ENCODE measurements around the gene MID1. TPM values are rescaled to one million over a fixed set of nuclear protein-coding genes. Genes with fewer than 3 reads are reported as not detected.
A peak's percentile ranks its signal among the peaks of the same experiment; 100 is the strongest.

Gene MID1
- under 1 TPM; 0.28 to 0.70 TPM for total RNA-seq

GRCh38 chrX:10620121-10620699 is at the start of gene MID1:
MID1 (minus strand) TSS chrX:10620585; CDS start chrX:10567547, 53,038 bp downstream.
- peaks cover 53% of the 10 kb centered on the region for H3K27me3 Mint-ChIP-seq
- H3K9me3 Mint-ChIP-seq: no peaks in the 10 kb centered on the region
- peak within 1 kb of the TSS; percentile 70 for H3K4me3 Mint-ChIP-seq
- DNase-seq: no peak
- no peak within 1 kb of the TSS for H3K27ac Mint-ChIP-seq
- peaks cover 7% of the 10 kb centered on the region for H3K4me1 Mint-ChIP-seq
- no peaks in the 10 kb centered on the region for H3K36me3 Mint-ChIP-seq

- H3K9me3 Mint-ChIP-seq: no peaks in the 10 kb centered on the region
- H3K27me3 Mint-ChIP-seq: no peaks in the 10 kb centered on the region
- H3K36me3 Mint-ChIP-seq: no peaks in the 10 kb centered on the region
- H3K4me3 Mint-ChIP-seq: no peak overlapping the region
- H3K27ac Mint-ChIP-seq: no peak overlapping the region
- H3K4me1 Mint-ChIP-seq: no peaks in the 10 kb centered on the region
- no peak for DNase-seq
Measured at GRCh38 chrX:10667143-10667542, 46.8 kb upstream of the MID1 start.

GRCh38 chrX:10666102-10666501 is 45.7 kb upstream of the MID1 start:
- H3K36me3 Mint-ChIP-seq: no peaks in the 10 kb centered on the region
- H3K4me1 Mint-ChIP-seq: no peaks in the 10 kb centered on the region
- H3K27ac Mint-ChIP-seq: no peak overlapping the region
- DNase-seq: no peak
- no peaks in the 10 kb centered on the region for H3K9me3 Mint-ChIP-seq
- H3K27me3 Mint-ChIP-seq: no peaks in the 10 kb centered on the region
- H3K4me3 Mint-ChIP-seq: no peak overlapping the region

GRCh38 chrX:10665681-10666080 is 45.3 kb upstream of the MID1 start:
- no peak overlapping the region for H3K27ac Mint-ChIP-seq
- no peaks in the 10 kb centered on the region for H3K36me3 Mint-ChIP-seq
- H3K9me3 Mint-ChIP-seq: no peaks in the 10 kb centered on the region
- H3K4me1 Mint-ChIP-seq: no peaks in the 10 kb centered on the region
- H3K27me3 Mint-ChIP-seq: no peaks in the 10 kb centered on the region
- no peak overlapping the region for H3K4me3 Mint-ChIP-seq
- DNase-seq: no peak

- Mint-ChIP-seq H3K4me3 (no peak overlapping the region), H3K9me3 (no peaks in the 10 kb centered on the region), H3K27me3 (no peaks in the 10 kb centered on the region), H3K4me1 (no peaks in the 10 kb centered on the region), H3K36me3 (no peaks in the 10 kb centered on the region), H3K27ac (no peak overlapping the region)
- DNase-seq: no peak
Measured at GRCh38 chrX:10660171-10660570, 39.8 kb upstream of the MID1 start.

GRCh38 chrX:10656214-10656613 is 35.8 kb upstream of the MID1 start:
- Mint-ChIP-seq H3K36me3 (no peaks in the 10 kb centered on the region), H3K27ac (no peak overlapping the region), H3K4me1 (no peaks in the 10 kb centered on the region), H3K9me3 (no peaks in the 10 kb centered on the region), H3K27me3 (no peaks in the 10 kb centered on the region), H3K4me3 (no peak overlapping the region)
- no peak for DNase-seq

- no peak for DNase-seq
- no peaks in the 10 kb centered on the region for H3K4me1 Mint-ChIP-seq
- no peak overlapping the region for H3K4me3 Mint-ChIP-seq
- no peaks in the 10 kb centered on the region for H3K9me3 Mint-ChIP-seq
- no peaks in the 10 kb centered on the region for H3K27me3 Mint-ChIP-seq
- no peak overlapping the region for H3K27ac Mint-ChIP-seq
- no peaks in the 10 kb centered on the region for H3K36me3 Mint-ChIP-seq
Measured at GRCh38 chrX:10654960-10655359, 34.6 kb upstream of the MID1 start.

GRCh38 chrX:10653302-10653701 is 32.9 kb upstream of the MID1 start:
- no peaks in the 10 kb centered on the region for H3K27me3 Mint-ChIP-seq
- H3K9me3 Mint-ChIP-seq: no peaks in the 10 kb centered on the region
- H3K4me3 Mint-ChIP-seq: no peak overlapping the region
- no peak overlapping the region for H3K27ac Mint-ChIP-seq
- DNase-seq: no peak
- H3K36me3 Mint-ChIP-seq: no peaks in the 10 kb centered on the region
- no peaks in the 10 kb centered on the region for H3K4me1 Mint-ChIP-seq

- Mint-ChIP-seq H3K9me3 (no peaks in the 10 kb centered on the region), H3K27ac (no peak overlapping the region), H3K27me3 (no peaks in the 10 kb centered on the region), H3K4me3 (no peak overlapping the region), H3K36me3 (no peaks in the 10 kb centered on the region), H3K4me1 (no peaks in the 10 kb centered on the region)
- DNase-seq: no peak
Measured at GRCh38 chrX:10649265-10649664, 28.9 kb upstream of the MID1 start.

- no peak overlapping the region for H3K27ac Mint-ChIP-seq
- no peaks in the 10 kb centered on the region for H3K36me3 Mint-ChIP-seq
- H3K9me3 Mint-ChIP-seq: no peaks in the 10 kb centered on the region
- no peaks in the 10 kb centered on the region for H3K4me1 Mint-ChIP-seq
- H3K4me3 Mint-ChIP-seq: no peak overlapping the region
- no peaks in the 10 kb centered on the region for H3K27me3 Mint-ChIP-seq
- no peak for DNase-seq
Measured at GRCh38 chrX:10648614-10649013, 28.2 kb upstream of the MID1 start.

- no peaks in the 10 kb centered on the region for H3K27me3 Mint-ChIP-seq
- no peak for DNase-seq
- H3K4me1 Mint-ChIP-seq: no peaks in the 10 kb centered on the region
- H3K27ac Mint-ChIP-seq: no peak overlapping the region
- H3K9me3 Mint-ChIP-seq: no peaks in the 10 kb centered on the region
- H3K36me3 Mint-ChIP-seq: no peaks in the 10 kb centered on the region
- no peak overlapping the region for H3K4me3 Mint-ChIP-seq
Measured at GRCh38 chrX:10636851-10637250, 16.5 kb upstream of the MID1 start.

- Mint-ChIP-seq H3K27ac (no peak overlapping the region), H3K9me3 (no peaks in the 10 kb centered on the region)
Measured at GRCh38 chrX:10636337-10636736, 16.0 kb upstream of the MID1 start.

GRCh38 chrX:10634392-10635161 is 14.2 kb upstream of the MID1 start:
- Mint-ChIP-seq H3K4me1 (no peaks in the 10 kb centered on the region), H3K27ac (no peak overlapping the region), H3K27me3 (peaks cover 3% of the 10 kb centered on the region)

More at GRCh38 chrX:10636337-10636736, 16.0 kb upstream of the MID1 start:
- DNase-seq: no peak
- Mint-ChIP-seq H3K4me3 (no peak overlapping the region), H3K27me3 (no peaks in the 10 kb centered on the region), H3K4me1 (no peaks in the 10 kb centered on the region), H3K36me3 (no peaks in the 10 kb centered on the region)

GRCh38 chrX:10633722-10634121 is 13.3 kb upstream of the MID1 start:
- Mint-ChIP-seq H3K36me3 (no peaks in the 10 kb centered on the region), H3K4me3 (no peak overlapping the region), H3K9me3 (no peaks in the 10 kb centered on the region)

More at GRCh38 chrX:10634392-10635161, 14.2 kb upstream of the MID1 start:
- H3K36me3 Mint-ChIP-seq: no peaks in the 10 kb centered on the region
- no peak for DNase-seq
- no peaks in the 10 kb centered on the region for H3K9me3 Mint-ChIP-seq
- no peak overlapping the region for H3K4me3 Mint-ChIP-seq

GRCh38 chrX:10631416-10632145 is 11.2 kb upstream of the MID1 start:
- H3K9me3 Mint-ChIP-seq: no peaks in the 10 kb centered on the region
- no peak for DNase-seq
- no peaks in the 10 kb centered on the region for H3K4me1 Mint-ChIP-seq
- H3K27ac Mint-ChIP-seq: no peak overlapping the region
- H3K27me3 Mint-ChIP-seq: peaks cover 3% of the 10 kb centered on the region
- no peak overlapping the region for H3K4me3 Mint-ChIP-seq
- no peaks in the 10 kb centered on the region for H3K36me3 Mint-ChIP-seq

More at GRCh38 chrX:10633722-10634121, 13.3 kb upstream of the MID1 start:
- no peak for DNase-seq
- Mint-ChIP-seq H3K27ac (no peak overlapping the region), H3K27me3 (peaks cover 3% of the 10 kb centered on the region), H3K4me1 (no peaks in the 10 kb centered on the region)
